CD4-positive, alpha-beta T cell treated with Interleukin-2 at 100 ng/mL for 4 hours (primary cell): ENCODE data around the gene SLC44A2.

Source experiments
- DNase-seq: peaks from one replicate; pipeline ENCODE4 v3.0.0-alpha.2; 2020; ENCODE audit warnings: low spot score

The SLC44A2 gene

DNA sequence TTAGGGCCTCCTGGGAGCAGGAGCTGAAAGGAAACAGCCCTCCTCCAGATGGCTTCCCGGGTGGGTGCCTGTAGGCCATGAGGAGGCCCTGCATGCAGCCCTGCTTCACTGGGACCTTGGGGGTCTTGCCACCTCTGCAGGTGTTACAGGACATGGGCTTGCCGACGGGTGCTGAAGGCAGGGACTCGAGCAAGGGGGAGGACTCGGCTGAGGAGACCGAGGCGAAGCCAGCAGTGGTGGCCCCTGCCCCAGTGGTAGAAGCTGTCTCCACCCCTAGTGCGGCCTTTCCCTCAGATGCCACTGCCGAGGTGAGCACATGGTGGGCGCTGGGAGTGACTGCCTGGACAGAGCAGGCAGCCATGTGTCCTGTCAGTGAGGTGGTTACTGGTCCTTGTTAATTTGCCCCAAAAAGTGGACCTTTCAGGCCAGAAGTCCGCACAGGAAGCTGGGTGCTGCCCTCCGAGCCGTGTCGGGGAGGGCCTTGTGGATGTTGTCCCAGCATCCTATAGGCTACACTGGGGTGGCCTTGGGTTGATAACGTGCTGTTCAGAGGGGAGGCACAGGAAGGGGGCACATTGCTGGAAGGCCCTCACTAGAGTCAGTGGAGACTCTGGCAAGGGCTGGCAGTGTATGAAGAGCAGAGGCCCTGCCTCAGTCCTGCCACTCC lies 57.2 kb downstream of the SLC44A2 start:
- no peak for DNase-seq

DNA sequence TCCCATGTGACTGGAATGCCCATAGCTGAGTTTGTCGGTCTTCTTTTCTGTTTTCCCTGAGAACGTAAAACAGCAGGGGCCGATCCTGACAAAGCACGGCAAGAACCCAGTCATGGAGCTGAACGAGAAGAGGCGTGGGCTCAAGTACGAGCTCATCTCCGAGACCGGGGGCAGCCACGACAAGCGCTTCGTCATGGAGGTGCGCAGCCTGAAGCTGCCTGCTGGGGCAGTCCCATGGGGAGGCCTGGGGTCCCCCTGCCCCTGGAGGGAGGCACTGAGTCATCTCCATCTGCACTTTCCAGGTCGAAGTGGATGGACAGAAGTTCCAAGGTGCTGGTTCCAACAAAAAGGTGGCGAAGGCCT lies 57.7 kb downstream of the SLC44A2 start:
- DNase-seq: no peak

DNA sequence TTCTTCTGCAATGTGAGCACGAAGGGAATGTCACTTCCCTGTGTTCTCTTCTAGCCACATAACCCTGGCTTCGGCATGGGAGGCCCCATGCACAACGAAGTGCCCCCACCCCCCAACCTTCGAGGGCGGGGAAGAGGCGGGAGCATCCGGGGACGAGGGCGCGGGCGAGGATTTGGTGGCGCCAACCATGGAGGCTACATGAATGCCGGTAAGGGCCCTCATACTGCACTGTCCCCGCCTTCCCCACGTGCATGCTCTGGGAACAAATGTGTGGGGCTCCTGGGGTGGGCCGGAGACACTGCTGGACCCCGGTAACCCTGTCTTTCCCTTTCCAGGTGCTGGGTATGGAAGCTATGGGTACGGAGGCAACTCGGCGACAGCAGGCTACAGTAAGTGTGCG lies 58.2 kb downstream of the SLC44A2 start:
- DNase-seq: no peak

DNA sequence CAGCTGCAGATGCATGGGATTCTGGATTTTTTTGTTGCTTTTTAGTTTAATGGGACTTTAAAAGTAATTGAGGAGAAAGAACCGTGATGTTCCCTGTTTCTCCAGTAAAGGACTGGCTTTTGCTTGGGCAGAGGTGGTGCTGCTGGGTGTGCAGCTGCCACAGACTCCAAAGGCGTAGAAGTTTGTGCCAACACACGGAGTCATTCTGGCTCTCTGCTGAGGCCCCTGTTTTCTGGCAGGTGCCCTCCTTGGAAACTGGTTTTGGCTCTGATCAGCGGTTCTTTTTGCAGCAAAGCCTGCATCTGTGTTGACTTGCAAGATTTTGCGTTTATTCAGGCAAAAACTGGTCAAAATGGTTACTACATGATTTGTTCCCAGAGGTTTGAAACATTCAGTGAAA lies 59.9 kb downstream of the SLC44A2 start:
- no peak for DNase-seq

DNA sequence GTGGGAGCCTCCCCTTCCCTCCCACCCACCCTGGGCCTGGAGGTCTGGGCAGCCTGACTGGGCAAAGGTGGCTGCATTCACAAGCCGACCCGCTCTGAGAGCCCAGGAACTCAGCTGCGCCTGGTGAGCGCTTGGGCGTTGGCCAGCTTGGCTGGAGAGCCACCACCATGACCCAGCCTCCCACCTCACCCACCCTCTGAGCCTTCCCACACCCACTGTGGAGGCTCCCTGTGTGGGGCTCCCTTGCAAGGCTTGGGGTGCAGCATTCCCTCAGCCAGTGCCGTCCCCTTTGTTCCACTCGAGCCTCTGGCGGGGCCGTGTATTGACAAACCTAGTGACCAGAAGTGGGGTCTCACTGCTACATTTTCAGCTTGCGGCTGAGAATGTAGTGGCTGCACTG lies 60.8 kb downstream of the SLC44A2 start:
- no peak for DNase-seq

DNA sequence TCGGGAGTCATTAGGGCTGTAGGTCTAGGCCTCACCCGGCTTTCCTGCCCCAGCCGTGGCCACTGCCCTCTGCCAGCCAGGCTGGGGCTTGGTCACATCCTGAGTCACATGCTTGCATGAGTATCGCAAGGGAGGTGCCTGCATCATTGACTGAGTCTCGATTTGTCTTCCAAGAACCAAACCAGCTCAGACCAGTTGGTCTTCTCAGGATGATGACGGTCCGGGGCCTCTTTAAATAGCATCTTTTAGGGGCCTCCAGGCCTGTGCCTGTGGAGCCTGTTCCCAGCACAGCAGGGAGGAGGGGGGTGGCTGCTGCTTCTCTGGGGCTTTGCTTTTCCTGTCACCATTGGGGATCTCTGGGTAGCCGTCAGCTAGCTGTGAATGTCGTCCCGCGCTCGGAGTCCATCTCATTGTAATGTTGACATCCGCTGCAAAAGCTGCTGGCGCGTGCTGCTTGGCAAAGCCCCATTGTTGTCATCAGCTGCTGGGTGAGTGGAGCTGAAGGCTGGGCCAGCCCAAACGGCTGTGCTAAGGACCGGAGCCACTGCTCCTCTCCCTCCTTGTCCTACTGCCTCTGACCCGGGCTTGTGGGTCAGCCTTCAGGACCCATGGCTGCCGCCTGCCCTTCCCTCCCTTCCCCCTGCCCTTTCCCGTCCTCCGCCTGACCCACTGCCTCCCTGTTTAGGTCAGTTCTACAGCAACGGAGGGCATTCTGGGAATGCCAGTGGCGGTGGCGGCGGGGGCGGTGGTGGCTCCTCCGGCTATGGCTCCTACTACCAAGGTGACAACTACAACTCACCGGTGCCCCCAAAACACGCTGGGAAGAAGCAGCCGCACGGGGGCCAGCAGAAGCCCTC lies 61.5 kb downstream of the SLC44A2 start:
- DNase-seq: no peak

DNA sequence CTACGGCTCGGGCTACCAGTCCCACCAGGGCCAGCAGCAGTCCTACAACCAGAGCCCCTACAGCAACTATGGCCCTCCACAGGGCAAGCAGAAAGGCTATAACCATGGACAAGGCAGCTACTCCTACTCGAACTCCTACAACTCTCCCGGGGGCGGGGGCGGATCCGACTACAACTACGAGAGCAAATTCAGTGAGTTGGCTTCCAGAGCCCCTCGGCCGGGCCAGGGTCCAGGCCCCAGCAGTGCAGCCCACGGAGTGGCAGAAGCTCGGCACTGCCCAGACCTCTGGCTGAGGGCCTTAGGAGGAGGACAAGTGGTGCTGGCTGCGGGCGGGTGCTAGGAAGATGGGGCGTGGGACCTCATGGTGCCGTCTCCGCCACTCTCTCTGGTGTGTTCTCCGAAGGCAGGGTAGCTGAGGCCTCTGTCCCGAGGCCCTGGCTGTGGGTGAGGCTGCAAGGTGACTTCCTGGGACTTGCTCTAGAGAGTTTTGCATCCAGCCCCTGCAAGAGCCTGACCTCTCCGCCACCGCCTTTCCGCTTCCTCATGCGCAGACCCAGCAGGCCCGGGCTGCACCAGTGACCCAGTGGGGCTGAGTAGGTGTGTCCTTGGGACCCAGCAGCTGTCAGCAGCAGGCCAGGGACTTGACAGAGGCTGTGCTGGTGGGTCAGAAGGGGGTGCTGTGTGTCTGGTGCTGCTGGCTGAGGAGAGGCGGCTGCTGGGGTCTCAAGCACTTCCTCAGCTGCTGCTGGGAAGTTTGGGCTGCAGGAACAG lies 62.4 kb downstream of the SLC44A2 start:
- no peak for DNase-seq

DNA sequence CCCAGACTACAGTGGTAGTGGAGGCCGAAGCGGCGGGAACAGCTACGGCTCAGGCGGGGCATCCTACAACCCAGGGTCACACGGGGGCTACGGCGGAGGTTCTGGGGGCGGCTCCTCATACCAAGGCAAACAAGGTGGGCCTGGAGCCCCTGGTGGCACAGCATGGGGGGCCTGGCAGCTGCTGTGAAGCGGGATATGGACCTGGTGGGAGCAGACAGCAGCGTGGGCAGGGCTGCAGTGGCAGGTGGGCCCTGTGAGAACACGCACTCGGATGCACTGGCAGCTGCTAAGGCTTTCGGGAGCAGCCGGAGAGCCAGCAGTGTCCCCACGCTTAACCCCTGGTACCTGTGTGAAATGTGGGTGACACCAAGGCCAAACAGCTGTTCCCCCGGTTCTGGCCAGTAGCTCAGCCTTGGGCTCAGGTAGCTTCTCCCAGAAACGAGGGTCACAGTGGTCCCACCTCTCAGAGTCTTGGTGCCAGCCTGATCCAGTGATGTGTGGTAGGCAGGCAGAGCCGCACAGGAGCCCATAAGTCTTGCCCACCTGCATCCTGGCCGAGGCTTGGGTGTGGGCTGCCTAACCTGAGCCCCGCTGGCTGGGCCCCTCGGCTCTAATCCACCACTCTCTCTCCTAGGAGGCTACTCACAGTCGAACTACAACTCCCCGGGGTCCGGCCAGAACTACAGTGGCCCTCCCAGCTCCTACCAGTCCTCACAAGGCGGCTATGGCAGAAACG lies 63.4 kb downstream of the SLC44A2 start:
- no peak for DNase-seq

DNA sequence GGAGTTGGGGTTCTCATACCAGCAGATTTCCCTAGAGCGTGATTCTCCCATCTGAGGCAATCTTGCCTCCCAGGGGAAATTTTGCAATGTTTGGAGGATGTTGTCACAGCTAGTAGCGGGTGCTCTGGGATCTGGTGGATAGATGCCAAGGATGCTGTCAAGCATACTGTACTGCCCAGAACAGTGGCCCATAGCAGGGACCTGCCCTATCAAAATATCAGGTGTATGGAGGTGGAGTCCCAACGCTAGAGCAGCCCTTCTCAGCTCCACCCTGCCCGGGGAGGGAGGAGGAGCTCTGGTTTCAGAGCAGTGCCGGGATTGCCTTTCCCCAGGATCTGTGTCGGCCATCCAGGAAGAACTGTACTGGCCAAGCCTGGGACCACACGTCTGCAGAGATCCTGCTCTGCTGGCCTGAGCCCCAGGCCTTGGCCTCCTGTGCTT lies 65.0 kb downstream of the SLC44A2 start:
- no peak for DNase-seq

DNA sequence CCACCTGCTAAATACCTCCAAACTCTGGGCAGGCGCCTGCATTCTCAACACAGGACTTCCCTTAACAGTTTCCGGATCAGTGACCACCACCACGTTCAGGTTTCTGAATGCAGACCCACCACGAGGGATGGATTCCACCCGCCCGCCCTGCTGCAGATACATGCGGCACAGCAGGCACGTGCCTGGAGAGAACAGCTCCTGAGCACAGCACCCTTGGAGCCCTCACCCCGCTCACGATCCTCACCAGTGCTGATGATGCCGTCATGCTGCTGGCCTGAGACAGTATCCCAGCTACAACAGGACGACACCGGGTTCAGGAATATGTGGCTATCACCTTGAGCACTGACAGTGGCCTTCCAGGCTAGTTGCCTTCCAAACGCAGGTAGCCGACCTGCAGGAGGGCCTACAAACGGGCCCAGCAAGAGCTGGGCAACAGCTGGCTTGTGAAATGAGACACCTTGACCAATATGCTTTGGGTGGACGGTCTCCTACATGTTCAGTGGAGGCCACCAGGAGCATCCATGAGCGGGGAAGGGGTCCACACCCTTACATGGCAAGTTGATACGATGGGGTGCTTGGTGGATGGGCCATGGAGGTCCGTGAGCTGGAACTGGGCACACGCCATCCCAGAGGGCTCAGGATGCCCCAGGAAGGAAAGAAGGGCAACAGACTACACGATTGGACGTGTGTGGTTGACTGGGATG lies 66.0 kb downstream of the SLC44A2 start:
- DNase-seq: no peak

DNA sequence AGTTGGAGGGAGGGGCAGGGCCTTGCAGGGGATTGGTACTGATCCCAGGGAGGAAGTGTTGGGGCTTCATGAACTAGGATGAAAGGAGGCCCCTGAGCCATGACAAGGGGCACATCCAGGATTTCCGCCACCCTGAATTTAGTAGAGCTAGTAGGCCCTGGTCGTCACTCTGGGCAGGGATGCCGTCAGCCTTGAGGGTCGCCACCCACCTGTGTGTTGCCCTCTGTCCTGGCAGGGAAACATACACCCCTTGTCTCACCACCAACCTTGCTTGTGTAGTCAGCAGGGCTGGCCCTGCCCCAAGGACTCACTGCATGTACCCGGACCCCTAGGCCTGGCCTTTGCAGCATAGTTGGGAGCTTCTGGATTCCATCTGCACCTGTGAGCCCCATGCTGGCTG lies 66.5 kb downstream of the SLC44A2 start:
- no peak for DNase-seq

DNA sequence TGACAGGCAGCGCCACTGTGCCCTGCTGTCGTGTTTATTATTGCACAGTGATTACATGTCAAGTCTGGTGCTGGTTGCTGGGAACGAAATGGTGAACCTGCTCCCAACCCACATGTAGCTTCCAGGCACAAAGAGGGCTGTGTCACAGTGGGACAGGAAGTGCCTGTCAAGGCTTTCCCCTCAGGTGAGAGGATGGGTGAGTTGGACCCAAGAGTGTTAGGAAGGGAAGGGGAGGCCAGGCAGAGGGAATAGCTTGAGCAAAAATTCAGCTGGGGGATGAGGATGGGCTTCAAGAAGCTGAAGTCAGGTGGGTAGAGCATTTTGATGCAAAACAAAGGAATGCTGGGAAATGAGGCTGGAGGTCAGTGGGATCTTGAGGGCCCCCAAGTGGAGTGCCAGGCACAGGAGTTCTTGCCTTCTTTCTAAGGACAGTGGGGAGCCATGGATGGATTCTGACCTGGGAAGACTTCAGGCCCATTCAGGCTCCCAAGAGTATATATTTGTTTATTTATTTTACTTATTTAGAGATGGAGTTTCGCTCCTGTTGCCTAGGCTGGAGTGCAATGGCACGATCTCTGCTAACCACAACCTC lies 67.4 kb downstream of the SLC44A2 start:
- no peak for DNase-seq
